Bladder microvascular endothelial cell (primary cell): ENCODE data around the gene USP22. TPM values are rescaled to one million over a fixed set of nuclear protein-coding genes. Genes with fewer than 3 reads are reported as not detected.

Source experiments
- total RNA-seq: library from RNA; depleted of rRNA; stranded (reverse); fragments of >200 nt; gene quantifications from 2 replicates; pipeline ENCODE4 v1.2.3, GENCODE V29; 2014

USP22 gene
- 204 and 321 TPM in 2 replicates for total RNA-seq

GRCh38 chr17:21042458-21043295, at the start of gene USP22:
Gene USP22 (minus strand): TSS chr17:21043011. CDS start chr17:21042835, 176 bp downstream.

Other genes starting within 250 kb of the USP22 start
- gene DHRS7B, start 84.0 kb upstream of the USP22 start, total RNA-seq = 18.6 and 19.3 TPM in 2 replicates
- gene TMEM11, start 171.2 kb upstream of the USP22 start, total RNA-seq = 16.2 and 18.6 TPM in 2 replicates
- 1.6 and 3.8 TPM in 2 replicates for gene NATD1, start 210.4 kb upstream of the USP22 start, total RNA-seq
- gene MAP2K3, start 241.7 kb upstream of the USP22 start, total RNA-seq = 10.5 and 25.1 TPM in 2 replicates